Measurements from ENCODE around the gene TRIM65. TPM values are rescaled to one million over a fixed set of nuclear protein-coding genes. Genes with fewer than 3 reads are reported as not detected.
A peak's percentile ranks its signal among the peaks of the same experiment; 100 is the strongest.
"Not testable (repeated sequence)": the region's sequence is repeated elsewhere in the genome, so short reads cannot be mapped to it uniquely, and the experiment has no call there.

Gene TRIM65
- total RNA-seq, 2 experiments from 2014 or later = 54.2 to 60.4 TPM

GRCh38 chr17:75891022-75891604, 5.6 kb downstream of the TRIM65 start:
- Histone ChIP-seq H3K9me2 (ENCODE audit: insufficient read depth, low read length) (no peaks in the 10 kb centered on the region), H3K27ac (ENCODE audit: low read depth, low read length, poor library complexity, severe bottlenecking) (no peak overlapping the region), H3K79me2 (ENCODE audit: insufficient read depth, low read depth, low read length) (peaks cover 20% of the 10 kb centered on the region), H2AFZ (ENCODE audit: low read length) (no peak overlapping the region), H3K4me1 (ENCODE audit: insufficient read depth, low read length, poor library complexity, severe bottlenecking) (peaks cover 16% of the 10 kb centered on the region), H3K36me3 (ENCODE audit: insufficient read depth, low read length) (peaks cover 38% of the 10 kb centered on the region), H3K4me3 (ENCODE audit: low read depth, low read length, poor library complexity, severe bottlenecking) (no peak overlapping the region), H3K4me2 (ENCODE audit: low read length) (no peak overlapping the region), H3K9me3 (ENCODE audit: low read length) (no peaks in the 10 kb centered on the region), H4K20me1 (ENCODE audit: insufficient read depth, low read length) (no peaks in the 10 kb centered on the region)
- ChIA-PET CTCF (ENCODE audit: unreplicated experiment) (interaction anchor here (0.8 kb wide), 1 partner anchor 204 kb away, joined by 4 read pairs; no protein-coding TSS in a partner anchor), POLR2A (no interaction called here)
- BruUV-seq (replicated peaks) = no TSS peak
- DNase-seq (ENCODE audit: low spot score) = no peak
- intact Hi-C loops (cut with micrococcal nuclease; ENCODE audit: unreplicated experiment) = no loop called here
- TF ChIP-seq CTCF (conservative IDR thresholded peaks at IDR 0.05; ENCODE audit: low read length) (no peak), EZH2phosphoT487 (IDR thresholded peaks at IDR 0.05; ENCODE audit: borderline replicate concordance, low read depth, low read length) (no peak)

- peak; percentile 35 for TF ChIP-seq CTCF (conservative IDR thresholded peaks at IDR 0.05; ENCODE audit: low read length)
- TF ChIP-seq EZH2phosphoT487 (IDR thresholded peaks at IDR 0.05; ENCODE audit: borderline replicate concordance, low read depth, low read length) = no peak
- no peaks in the 10 kb centered on the region for H4K20me1 ChIP-seq (ENCODE audit: insufficient read depth, low read length)
- no peaks in the 10 kb centered on the region for H3K9me2 ChIP-seq (ENCODE audit: insufficient read depth, low read length)
- no peak for DNase-seq (ENCODE audit: low spot score)
- CTCF ChIA-PET (ENCODE audit: unreplicated experiment) = no interaction called here
- H3K4me1 ChIP-seq (ENCODE audit: insufficient read depth, low read length, poor library complexity, severe bottlenecking) = peaks cover 2% of the 10 kb centered on the region
- POLR2A ChIA-PET = interaction anchor here (0.7 kb wide), 2 partner anchors 30 to 556 kb away, joined by 4 to 5 read pairs; no protein-coding TSS in a partner anchor
- H3K9me3 ChIP-seq (ENCODE audit: low read length) = no peaks in the 10 kb centered on the region
- BruUV-seq (replicated peaks) = TSS peak; percentile 82
- no peak overlapping the region for H2AFZ ChIP-seq (ENCODE audit: low read length)
- intact Hi-C loops (cut with micrococcal nuclease; ENCODE audit: unreplicated experiment) = no loop called here
- H3K4me2 ChIP-seq (ENCODE audit: low read length) = no peak overlapping the region
- no peak overlapping the region for H3K4me3 ChIP-seq (ENCODE audit: low read depth, low read length, poor library complexity, severe bottlenecking)
- no peak overlapping the region for H3K27ac ChIP-seq (ENCODE audit: low read depth, low read length, poor library complexity, severe bottlenecking)
- H3K79me2 ChIP-seq (ENCODE audit: insufficient read depth, low read depth, low read length) = peaks cover 5% of the 10 kb centered on the region; the same call in 1 of the 2 replicates
- peaks cover 38% of the 10 kb centered on the region for H3K36me3 ChIP-seq (ENCODE audit: insufficient read depth, low read length)
Observed at GRCh38 chr17:75889454-75889853, 7.3 kb downstream of the TRIM65 start.

- Histone ChIP-seq H3K9me2 (ENCODE audit: insufficient read depth, low read length) (no peaks in the 10 kb centered on the region), H4K20me1 (ENCODE audit: insufficient read depth, low read length) (no peaks in the 10 kb centered on the region), H3K36me3 (ENCODE audit: insufficient read depth, low read length) (peaks cover 38% of the 10 kb centered on the region), H3K27ac (ENCODE audit: low read depth, low read length, poor library complexity, severe bottlenecking) (no peak overlapping the region), H3K4me3 (ENCODE audit: low read depth, low read length, poor library complexity, severe bottlenecking) (no peak overlapping the region), H3K79me2 (ENCODE audit: insufficient read depth, low read depth, low read length) (no peaks in the 10 kb centered on the region), H2AFZ (ENCODE audit: low read length) (no peak overlapping the region), H3K4me1 (ENCODE audit: insufficient read depth, low read length, poor library complexity, severe bottlenecking) (no peaks in the 10 kb centered on the region), H3K4me2 (ENCODE audit: low read length) (no peak overlapping the region), H3K9me3 (ENCODE audit: low read length) (no peaks in the 10 kb centered on the region)
- intact Hi-C loops (cut with micrococcal nuclease; ENCODE audit: unreplicated experiment) = no loop called here
- ChIA-PET CTCF (ENCODE audit: unreplicated experiment) (no interaction called here), POLR2A (no interaction called here)
- BruUV-seq (replicated peaks) = no TSS peak
- no peak for DNase-seq (ENCODE audit: low spot score)
- TF ChIP-seq EZH2phosphoT487 (IDR thresholded peaks at IDR 0.05; ENCODE audit: borderline replicate concordance, low read depth, low read length) = no peak
- no peak for TF ChIP-seq CTCF (conservative IDR thresholded peaks at IDR 0.05; ENCODE audit: low read length)
Observed at GRCh38 chr17:75888484-75888883, 8.3 kb downstream of the TRIM65 start.

GRCh38 chr17:75885860-75886259, 10.9 kb downstream of the TRIM65 start:
- intact Hi-C loops (cut with micrococcal nuclease; ENCODE audit: unreplicated experiment); CTCF ChIA-PET (ENCODE audit: unreplicated experiment); H3K79me2 ChIP-seq (ENCODE audit: insufficient read depth, low read depth, low read length); H3K27ac ChIP-seq (ENCODE audit: low read depth, low read length, poor library complexity, severe bottlenecking); H3K4me3 ChIP-seq (ENCODE audit: low read depth, low read length, poor library complexity, severe bottlenecking); DNase-seq (ENCODE audit: low spot score); H3K4me2 ChIP-seq (ENCODE audit: low read length); H2AFZ ChIP-seq (ENCODE audit: low read length); H3K4me1 ChIP-seq (ENCODE audit: insufficient read depth, low read length, poor library complexity, severe bottlenecking); H4K20me1 ChIP-seq (ENCODE audit: insufficient read depth, low read length); H3K9me2 ChIP-seq (ENCODE audit: insufficient read depth, low read length); H3K9me3 ChIP-seq (ENCODE audit: low read length); BruUV-seq (replicated peaks): not testable (repeated sequence)
- POLR2A ChIA-PET = interaction anchor here (0.7 to 1.1 kb wide), 2 partner anchors 19 to 111 kb away, joined by 3 to 6 read pairs; partner anchors contain the start of gene MRPL38
- peaks cover 22% of the 10 kb centered on the region for H3K36me3 ChIP-seq (ENCODE audit: insufficient read depth, low read length)
